NCI-H82 treated with DMSO at 0.1 percent for 48 hours (cell line): ENCODE data around the gene MKRN2.
"Not testable (repeated sequence)": the region's sequence is repeated elsewhere in the genome, so short reads cannot be mapped to it uniquely, and the experiment has no call there.

Experiments
- DNase-seq: peaks from one replicate; lab custom pipeline; 2025; ENCODE audit not compliant: unreplicated experiment; lab: John Stamatoyannopoulos, UW

MKRN2 gene

GRCh38 chr3:12556690-12557472 lies at the start of gene MKRN2:
Gene MKRN2, plus strand, starts transcription at chr3:12557087. Its CDS starts 64 bp downstream, at chr3:12557151.
- peak; percentile 58 for DNase-seq

- DNase-seq: no peak
Measured at GRCh38 chr3:12507591-12508281, 49.2 kb upstream of the MKRN2 start.

- DNase-seq: no peak
Measured at GRCh38 chr3:12508291-12508700, 48.6 kb upstream of the MKRN2 start.

- DNase-seq: no peak
Measured at GRCh38 chr3:12509466-12509865, 47.4 kb upstream of the MKRN2 start.

- no peak for DNase-seq
Measured at GRCh38 chr3:12512534-12513118, 44.3 kb upstream of the MKRN2 start.

GRCh38 chr3:12513694-12514446 lies 43.0 kb upstream of the MKRN2 start:
- no peak for DNase-seq

- DNase-seq: no peak
Measured at GRCh38 chr3:12515631-12516030, 41.3 kb upstream of the MKRN2 start.

- DNase-seq: no peak
Measured at GRCh38 chr3:12516873-12517272, 40.0 kb upstream of the MKRN2 start.

GRCh38 chr3:12518261-12519028 lies 38.4 kb upstream of the MKRN2 start:
- DNase-seq: no peak

GRCh38 chr3:12521010-12521409 lies 35.9 kb upstream of the MKRN2 start:
- no peak for DNase-seq

- DNase-seq: no peak
Measured at GRCh38 chr3:12522721-12523120, 34.2 kb upstream of the MKRN2 start.

- no peak for DNase-seq
Measured at GRCh38 chr3:12527757-12528143, 29.1 kb upstream of the MKRN2 start.

GRCh38 chr3:12532182-12532581 lies 24.7 kb upstream of the MKRN2 start:
- DNase-seq: no peak

GRCh38 chr3:12536423-12536822 lies 20.5 kb upstream of the MKRN2 start:
- no peak for DNase-seq

GRCh38 chr3:12541625-12542024 lies 15.3 kb upstream of the MKRN2 start:
- no peak for DNase-seq

- not testable (repeated sequence) for DNase-seq
Measured at GRCh38 chr3:12543497-12543896, 13.4 kb upstream of the MKRN2 start.

GRCh38 chr3:12544652-12545472 lies 12.0 kb upstream of the MKRN2 start:
- DNase-seq: no peak

- no peak for DNase-seq
Measured at GRCh38 chr3:12545473-12545791, 11.5 kb upstream of the MKRN2 start, which contains the start of gene MKRN2OS. Gene MKRN2OS, minus strand, starts transcription at chr3:12545499. Its CDS starts 35 bp downstream, at chr3:12545464.

- DNase-seq: no peak
Measured at GRCh38 chr3:12549971-12550760, 6.7 kb upstream of the MKRN2 start.
